SIG-M5 (cell line): Measurements from ENCODE around the gene CEP152.
"Not testable (repeated sequence)": the region's sequence is repeated elsewhere in the genome, so short reads cannot be mapped to it uniquely, and the experiment has no call there.

Source experiments
- DNase-seq: peaks from one replicate; lab custom pipeline; 2025; lab: John Stamatoyannopoulos, UW

Gene CEP152

DNA sequence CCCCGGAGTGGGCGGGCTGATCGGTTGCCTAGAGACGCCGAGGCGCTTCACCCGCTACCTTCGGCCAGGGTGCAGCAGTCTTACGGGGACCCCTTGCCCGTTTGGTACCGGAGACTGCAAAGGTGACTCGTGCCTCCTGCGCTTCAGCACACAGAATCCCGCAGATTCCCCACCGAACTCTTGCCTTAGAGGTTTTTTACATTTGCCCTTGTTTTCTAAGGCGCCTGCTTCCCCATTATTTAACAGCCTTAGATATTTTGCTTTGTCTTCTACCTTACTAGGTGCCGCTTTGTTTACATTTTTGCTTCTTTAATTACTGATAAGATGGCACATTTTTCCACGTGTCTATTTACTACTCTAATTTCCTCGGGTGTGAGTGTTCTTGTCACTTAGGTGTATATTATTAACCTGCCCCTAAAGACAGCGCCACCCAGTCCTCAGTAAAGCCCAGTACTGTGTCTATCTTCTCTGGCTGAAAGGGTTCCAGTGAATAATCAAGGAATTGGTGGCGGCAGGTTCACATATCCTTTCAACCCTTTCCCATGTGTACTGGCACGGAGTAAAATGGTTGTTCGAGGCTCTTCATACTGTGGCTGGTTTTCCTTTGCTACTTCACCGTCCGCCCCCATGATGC is 573 bp upstream of the CEP152 start:
- no peak for DNase-seq

DNA sequence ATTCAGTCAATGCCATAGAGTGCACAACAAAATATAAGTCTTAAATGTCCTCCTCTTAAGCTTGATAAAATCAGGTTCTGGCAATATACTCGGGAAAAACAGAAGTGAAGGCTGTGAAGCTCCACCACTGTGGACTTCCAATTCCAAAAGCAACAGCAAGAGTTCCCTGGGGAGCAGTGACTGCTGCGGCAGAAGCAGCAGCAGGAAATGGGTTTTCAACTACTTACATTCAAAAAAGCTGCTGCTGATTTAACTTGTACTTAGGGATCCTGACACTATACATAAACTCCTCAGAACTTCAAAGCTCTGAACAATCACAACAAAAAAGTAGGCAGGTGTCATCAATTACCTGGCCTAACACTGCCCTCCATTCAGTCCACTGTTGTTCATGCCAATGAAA is 4.7 kb downstream of the CEP152 start:
- no peak for DNase-seq

DNA sequence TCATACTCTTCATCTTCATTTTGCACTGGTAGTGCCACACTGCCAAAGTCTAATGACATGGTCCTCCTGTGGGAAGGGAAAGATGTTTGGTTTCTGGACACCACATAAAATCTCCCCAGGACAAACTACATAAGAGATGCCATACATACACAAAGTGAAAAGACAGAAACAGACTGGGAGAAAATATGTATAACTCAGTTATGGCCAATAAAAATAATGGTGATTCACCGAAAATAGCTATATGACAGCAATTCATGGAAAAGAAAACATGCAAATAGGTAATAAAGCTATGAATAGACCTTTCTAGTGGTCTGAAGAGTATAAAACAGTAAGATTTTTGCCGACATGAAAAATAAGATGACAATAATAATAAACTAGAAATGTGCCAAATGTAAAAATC is 5.3 kb downstream of the CEP152 start:
- DNase-seq: no peak

DNA sequence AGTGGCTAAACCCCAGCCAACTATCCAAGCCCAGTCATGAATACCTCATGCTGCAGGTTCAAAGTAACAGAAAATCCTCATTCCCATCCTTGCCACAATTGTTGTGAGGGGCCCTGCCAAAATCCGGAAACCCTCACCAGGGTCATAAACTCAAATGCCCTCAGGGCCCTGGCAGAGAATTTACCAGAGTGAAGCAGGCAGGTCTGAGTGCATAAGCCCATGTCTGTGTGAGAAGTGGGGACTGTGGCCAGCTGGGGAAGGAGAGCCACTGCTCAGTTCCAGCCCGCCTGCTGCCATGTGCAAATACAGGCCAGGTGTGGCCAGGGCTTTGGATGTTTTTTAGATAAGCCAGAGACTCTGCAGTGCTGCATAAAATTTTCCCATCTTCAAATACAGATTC is 7.0 kb downstream of the CEP152 start:
- no peak for DNase-seq

DNA sequence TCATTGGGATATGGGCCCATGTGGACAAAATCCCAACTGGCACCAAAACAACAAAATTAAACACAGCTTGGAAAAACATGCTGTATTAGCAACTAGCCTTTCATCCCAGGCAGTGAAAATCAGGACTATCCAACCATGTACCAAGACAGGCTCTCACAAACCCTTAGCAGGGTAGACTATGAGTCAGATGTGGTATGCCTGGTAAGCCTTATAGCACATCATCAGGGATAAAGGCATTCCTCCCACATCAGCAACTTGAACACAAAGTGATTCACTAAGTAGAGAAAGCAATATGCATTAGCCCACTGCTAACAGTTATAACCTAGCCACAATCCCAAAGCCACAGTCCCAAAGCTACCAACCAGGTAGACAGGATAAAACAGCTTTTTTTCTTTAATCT is 8.0 kb downstream of the CEP152 start:
- DNase-seq: no peak

DNA sequence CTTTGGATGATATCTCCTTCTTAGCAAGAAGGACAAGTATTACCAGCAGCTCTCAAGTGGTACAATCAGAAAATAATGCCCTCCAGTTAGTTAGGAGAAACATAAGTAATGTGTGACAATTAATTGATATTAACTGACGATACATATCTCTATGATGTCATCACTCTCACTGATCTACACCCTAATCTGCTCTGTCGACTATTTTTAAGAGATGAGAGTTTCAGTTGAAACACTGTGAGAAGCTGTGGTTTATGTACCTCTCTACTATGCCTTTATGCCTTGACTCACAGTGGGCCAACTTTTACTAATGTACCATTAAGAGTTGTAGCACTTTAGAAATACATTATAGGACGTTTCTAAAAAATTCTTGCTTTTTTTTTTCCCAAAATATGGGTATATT is 8.6 kb downstream of the CEP152 start:
- DNase-seq: no peak

DNA sequence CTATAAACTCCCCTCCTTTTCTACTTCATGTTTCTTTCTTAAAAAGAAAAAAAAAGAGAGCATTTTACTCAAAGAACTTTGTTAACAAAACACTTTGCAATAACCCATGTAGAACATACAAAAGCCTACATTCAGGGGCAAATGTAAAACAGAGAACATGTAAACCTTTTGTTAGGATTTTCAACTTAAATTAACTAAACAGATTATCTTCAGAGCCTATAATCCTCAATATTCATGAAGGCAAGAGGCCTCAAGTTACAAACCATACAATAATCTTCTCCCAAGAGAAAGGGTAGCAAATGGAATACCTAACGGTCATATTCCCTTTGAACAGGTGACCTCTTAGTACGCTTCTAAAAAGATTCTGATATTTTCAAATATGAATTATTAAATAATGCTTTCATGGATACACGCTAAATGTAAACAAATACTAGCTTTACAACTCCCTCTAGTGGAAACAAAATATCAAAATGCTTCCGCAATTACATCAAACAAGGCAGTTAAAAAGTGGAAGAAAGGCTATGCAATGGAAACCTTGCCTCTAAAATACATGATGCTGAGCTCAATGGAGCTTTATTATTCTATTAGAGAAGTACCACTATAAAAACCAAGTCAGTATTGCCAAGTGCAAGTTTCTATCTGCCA is 9.9 kb downstream of the CEP152 start:
- no peak for DNase-seq

DNA sequence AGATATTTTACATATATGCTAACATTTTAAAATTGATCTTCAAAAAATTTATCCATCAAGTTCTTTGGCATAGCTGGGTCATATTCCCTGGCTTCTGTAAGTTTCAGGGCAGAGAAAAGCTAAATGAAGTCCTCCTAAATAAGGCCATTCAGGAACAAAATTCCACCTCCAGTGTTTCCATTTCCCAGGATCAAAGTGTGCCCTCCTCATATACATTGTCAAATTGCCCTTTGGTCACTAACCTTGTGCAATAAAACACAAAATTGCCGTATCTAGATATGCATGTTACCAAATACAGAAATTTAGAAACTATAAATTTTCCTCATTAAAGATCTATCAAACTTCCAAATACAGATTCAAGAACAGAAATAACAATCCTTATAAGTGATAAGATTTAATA is 10.6 kb downstream of the CEP152 start:
- no peak for DNase-seq

DNA sequence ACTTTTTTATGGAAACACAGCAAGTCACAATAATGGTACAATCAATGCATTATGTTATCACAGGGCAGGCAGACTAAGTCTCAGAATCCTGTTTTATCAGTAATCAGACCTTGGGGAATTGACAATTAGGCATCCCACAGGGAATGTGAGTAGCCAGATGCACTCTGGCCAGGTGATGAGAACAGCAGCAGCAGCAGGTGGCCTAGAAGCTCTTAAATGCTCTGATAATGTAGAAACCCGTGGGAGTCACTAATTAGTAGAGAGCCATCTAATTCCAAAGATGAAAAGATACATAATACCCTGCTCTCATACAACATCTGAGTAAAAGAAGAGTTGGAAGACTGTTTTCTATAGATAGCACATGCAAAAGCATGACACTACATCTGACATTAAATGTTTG is 12.6 kb downstream of the CEP152 start:
- no peak for DNase-seq

DNA sequence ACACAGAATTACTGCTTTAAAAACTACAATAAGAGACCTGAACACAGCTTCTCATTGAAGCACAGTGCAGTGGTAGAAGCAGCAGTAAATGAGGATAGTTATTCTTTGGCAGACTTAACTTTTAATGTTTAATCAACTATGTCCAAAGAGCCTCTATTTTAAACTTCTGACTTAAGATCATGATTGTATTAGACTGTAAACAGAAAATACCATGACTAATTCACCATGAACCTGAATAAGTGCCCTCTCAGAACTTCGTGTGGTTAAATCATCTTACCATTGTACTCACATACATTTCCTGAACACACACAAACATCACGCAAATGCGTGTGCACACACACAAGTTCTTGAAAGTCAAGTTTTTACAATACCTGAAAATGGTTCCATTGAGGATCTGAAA is 13.9 kb downstream of the CEP152 start:
- DNase-seq: no peak

DNA sequence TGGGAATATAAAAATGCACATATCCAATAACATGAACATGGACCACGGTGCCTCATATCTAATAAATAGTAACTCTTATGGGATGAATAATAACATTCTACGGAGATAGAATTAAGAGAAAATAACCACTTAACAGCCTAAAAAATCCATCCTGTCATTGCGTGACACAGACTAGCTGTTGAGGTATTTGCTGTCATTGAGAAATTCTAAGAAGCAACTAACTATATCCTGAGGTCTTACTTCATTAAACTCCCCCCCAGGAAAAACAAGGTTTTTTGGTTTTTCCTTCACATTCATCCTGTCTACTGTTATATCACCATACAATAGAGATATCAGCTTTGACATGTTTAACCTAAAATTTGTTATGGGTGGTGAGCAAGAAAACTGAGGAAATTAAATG is 14.3 kb downstream of the CEP152 start:
- no peak for DNase-seq

DNA sequence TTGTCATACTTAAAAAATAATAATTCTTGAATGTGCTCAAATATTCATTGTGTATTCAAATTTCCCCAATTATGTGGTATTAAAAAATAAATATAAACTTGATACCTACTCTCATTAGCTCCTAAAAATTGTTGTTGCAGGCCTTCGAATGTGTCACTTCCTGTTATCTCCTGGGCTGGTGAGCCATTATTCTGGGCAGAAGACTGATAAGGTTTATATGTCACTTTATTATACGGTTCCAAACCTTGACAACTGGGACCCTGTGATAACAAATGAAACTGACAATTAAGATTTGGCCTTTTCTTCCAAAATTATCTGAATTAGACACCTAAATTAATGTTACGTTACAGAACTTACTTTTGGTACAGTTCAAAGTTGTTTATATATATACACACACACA is 15.0 kb downstream of the CEP152 start:
- no peak for DNase-seq

DNA sequence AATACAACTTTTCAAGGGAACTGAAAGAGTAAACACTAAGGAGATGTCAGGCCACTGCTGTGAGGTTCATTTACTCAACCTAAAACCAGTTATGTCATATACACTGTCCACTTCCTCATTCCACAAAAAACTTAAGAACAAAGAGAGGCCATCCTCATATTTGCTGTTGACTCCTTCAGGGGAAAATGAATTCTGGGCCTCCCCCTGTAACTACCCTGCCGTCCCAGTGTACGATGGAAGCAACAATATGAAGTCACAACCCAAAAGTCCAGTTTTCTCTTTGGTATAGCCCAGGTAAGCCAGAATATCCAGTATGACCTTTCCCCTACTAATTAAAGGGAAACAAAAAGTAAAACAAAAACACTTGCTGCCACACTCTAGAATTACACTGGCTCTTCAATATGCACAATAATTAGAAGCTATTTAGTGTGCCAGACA is 16.2 kb downstream of the CEP152 start:
- DNase-seq: peak; percentile 41

DNA sequence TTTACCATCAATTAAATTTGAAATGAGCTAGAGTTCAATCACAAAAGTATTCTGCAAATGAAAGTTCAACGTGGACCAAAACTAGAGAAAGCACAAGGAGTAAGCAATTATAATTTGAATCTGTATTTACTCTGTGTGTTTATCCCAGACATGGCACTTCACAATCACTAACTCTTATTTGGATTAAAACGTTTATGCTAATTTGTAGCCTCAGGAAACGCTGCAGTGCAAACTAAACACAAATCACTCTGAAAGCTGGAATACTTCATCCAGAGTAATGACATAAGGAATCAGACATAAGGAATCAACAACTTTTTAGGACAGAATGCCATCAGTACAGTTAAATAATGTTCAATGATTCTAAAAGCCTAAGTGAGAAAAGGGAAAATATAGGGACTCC is 18.5 kb downstream of the CEP152 start:
- no peak for DNase-seq

DNA sequence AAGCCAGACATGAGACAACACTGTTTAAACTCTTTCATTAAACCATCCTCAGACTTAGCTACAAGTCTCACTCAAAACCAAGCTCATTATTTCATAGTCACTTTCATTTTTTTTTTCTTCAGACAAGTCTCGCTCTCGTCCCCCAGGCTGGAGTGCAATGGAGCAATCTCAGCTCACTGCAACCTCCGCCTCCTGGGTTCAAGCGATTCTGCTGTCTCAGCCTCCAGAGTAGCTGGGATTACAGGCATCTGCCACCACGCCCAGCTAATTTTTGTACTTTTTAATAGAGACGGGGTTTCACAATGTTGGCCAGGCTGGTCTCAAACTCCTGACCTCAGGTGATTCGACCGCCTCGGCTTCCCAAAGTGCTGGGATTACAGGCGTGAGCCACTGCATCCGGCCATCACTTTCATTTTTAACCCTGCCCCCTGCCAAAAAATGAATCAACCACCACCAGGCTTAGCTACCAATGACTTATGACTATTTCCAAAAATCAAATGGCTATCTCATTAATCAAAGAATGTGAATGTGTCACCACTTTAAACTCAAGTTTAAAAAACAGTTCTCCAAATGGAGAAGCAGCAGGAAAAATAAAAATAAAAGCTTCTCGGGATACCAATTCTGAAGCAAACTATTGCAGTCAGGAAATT is 20.3 kb downstream of the CEP152 start:
- not testable (repeated sequence) for DNase-seq

DNA sequence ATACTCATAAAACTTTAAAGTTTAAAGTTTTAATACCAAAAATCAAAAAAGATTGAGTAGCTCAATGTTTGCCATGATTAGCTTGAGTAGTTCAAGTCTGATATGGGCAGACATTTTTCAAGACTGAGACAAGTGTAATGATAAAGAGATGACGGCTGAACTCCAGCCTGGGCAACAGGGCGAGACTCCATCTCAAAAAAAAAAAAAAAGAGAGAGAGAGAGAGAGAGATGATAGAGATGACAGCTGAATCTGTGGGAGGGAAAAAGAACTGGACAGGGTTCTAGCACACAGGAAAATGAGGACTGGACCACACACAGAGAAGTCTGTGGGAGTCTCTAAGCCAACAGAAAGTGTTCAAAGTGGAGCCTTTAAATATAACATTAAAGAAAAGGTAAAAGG is 25.2 kb downstream of the CEP152 start:
- DNase-seq: no peak

DNA sequence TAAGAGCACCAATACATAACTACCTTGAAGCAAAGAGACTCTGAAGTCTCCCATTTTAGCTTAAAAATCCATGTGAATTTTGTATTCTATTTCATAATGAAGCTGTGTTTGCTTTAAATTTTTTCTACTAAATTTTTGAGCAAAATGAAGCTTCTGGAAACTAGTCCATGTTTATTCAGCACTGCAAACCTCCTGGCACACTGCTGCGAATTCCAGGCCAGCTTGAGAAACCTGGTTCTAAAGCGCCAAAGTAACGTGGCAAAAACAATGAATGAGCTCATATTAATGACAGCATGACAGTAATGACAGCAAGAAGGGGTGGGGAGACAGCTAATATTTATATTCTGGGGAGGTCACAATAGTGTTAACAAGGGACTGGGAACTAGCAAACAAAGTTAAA is 25.7 kb downstream of the CEP152 start:
- DNase-seq: no peak

DNA sequence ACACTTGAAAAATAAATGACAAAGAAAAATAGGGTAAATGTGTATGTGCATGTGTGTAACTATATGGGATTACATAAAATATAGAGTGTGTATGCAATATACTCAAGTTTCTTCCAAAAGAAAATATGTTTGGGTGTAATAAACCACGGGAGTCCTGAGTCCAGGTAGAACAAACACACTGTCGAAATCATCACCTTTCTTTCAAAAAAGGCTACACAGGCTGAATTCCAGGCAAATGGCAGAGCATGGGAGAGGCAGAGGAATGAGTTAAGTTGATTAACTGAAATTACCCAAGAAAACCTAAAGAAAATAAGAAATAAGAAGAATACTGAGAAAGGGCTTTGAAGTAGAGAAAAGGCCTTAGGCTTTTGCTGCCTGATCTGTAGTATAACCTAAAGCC is 26.1 kb downstream of the CEP152 start:
- no peak for DNase-seq

DNA sequence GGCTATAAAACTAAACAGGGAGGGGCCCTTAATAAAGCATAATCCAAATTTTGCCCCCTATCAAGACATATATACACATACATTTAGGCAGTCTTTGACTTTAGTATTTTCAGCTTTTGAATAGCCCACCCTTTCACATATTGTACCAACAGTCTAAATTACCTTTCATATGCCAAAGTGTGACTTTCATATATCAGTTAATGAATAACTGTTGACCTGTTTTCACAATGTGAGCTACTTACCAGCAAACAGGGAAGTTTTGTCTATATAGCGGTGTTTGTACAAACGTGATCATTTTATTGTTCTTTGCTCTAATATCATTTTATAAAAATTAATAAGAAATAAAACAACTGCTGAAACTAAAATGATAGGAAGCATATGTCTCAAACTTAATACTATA is 28.0 kb downstream of the CEP152 start:
- DNase-seq: no peak

DNA sequence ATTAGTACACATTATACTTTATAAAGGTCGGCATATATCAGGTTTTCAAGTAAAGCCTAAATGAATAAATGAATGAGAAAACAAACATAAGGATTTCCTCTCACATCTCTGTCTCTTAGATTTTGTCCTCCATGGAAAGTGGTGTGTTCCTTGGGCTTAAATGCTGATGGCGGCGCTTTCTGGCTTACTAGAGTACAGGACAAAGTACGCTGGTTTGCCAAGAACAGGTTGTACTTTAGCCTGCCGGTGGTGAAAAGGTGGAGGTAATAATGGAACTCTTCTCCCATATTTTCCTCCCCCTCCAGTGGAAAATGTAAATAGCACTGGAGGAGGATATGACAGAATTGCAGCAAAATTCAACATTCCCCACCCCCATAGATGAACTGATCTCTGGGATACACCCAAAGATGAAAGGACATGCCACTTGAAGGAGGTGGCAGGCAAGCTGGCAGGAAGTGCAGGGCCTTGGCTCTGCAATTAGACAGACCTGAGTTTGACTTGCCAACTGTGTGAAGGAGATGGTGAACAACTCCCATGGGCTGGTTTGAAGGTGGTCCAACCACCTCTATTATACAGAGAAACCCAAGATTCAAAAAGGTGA is 29.3 kb downstream of the CEP152 start:
- no peak for DNase-seq

DNA sequence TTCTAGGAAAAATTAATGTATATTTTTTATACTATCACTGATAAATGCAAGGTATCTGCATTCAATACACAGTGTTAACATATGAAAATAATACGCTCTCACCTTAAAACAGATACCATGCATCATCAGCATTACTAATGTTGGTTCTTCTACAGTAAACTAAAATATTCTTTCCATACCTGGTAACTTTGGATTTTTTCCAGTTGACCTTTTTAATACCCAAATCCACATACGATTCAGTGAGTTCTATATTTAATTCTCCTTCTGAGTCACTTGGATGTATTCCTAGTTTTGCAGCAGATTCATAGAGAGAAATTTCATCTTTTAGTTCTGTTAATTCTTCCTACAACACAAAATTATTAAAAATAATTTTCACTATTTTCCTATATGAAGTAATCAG is 29.9 kb downstream of the CEP152 start:
- DNase-seq: no peak

DNA sequence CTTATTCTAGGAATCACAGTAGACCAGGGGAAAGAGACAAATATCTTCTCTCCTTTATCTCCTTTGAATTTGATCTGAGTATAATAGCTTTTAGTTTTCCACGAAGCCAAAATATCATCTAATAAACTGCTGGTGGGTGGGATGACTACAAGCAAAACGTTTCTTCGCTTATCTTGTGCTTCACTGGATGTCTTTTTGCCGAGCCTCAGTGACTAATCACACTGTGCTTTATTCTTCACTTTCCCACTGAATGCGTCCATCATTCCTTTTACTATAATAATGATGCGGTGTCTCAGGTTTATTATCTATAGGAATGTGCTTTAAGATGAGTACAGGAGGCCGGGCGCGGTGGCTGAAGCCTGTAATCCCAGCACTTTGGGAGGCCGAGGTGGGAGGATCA is 32.5 kb downstream of the CEP152 start:
- no peak for DNase-seq

DNA sequence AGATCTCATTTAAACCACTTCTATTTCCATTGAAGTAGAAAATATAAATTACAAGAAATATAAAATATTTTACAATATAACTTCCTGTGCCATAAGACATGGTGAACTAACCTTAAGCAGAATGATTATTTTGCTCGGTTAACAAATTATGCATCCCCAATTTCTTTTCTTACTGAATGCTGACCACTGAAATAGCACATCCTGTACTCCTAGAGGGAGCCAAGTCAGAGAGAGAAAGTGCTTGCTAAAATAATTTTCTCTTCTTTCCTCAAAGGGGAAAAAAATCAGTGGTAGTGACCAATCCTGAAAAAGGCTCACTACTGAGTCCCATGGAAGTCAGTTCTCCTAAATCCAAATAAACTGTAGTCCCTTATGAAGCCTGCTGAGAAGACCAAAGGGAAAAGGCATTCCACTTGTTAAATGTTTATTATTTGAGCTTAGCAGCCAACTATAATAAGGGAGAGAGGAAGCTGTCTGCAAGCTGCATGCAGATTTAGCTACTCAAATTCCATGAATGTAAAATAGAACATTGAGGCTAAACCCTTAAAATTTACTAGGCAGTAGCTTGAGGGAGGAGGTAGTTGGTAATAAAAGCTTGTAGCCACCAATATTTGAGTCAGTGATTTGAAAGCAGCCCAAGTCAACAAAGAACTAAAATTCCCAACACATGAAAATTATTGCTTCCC is 33.1 kb downstream of the CEP152 start:
- no peak for DNase-seq
